ENCODE measurements around the gene DCUN1D1.

DCUN1D1 gene

GRCh38 chr3:182971637-182972036 lies 8.7 kb downstream of the DCUN1D1 start:
- DNase-seq = no peak

DNA sequence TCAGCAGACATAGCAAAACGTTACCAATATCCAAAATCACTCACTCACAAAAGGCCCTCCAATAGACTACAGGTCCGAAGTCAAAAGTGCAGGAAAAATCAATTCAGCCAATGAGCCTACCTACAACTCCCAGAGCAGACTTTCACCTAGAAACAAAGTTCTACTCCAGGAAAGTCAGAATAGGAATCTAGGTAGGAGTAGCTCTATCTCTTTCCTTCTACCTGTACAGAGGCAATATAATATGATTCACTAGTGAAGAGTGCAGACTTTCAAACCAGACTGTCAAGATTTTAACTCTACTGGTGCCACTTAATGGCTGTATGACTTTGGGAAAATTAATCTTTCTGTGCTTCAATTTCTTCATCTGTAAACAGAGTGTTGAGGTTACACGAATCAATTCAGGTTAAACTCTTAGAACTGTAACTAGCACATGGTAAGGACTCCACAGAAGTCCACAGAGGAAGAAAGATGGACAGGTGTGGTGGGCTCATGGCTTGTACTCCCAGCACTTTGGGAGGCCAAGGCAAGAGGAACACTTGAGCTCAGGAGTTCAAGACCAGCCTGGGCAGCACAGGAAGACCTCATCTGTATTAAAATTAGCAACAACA lies 9.4 kb downstream of the DCUN1D1 start:
- no peak for DNase-seq

GRCh38 chr3:182969853-182970252 lies 10.5 kb downstream of the DCUN1D1 start:
- DNase-seq = no peak

DNA sequence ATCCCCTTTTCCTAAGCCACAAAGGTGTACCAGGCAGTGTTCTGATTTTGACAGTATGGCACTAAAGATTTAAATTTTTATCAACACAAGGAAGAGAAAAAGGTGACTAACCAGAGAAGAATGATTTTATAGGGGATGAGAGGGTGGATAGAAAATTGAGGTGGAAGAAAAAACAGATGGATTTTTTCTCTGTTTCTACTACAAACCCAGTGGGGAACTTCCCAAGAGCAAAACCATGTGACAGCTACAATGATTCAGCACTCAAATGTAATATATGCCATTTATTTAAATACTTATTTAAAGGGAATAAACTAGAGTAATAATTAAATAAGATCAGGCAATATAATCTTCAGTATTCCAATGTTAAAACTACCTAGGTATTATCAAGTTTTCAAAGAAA lies 11.1 kb downstream of the DCUN1D1 start:
- DNase-seq = no peak

- DNase-seq = no peak
Observed at GRCh38 chr3:182967218-182968204, 12.8 kb downstream of the DCUN1D1 start.

DNA sequence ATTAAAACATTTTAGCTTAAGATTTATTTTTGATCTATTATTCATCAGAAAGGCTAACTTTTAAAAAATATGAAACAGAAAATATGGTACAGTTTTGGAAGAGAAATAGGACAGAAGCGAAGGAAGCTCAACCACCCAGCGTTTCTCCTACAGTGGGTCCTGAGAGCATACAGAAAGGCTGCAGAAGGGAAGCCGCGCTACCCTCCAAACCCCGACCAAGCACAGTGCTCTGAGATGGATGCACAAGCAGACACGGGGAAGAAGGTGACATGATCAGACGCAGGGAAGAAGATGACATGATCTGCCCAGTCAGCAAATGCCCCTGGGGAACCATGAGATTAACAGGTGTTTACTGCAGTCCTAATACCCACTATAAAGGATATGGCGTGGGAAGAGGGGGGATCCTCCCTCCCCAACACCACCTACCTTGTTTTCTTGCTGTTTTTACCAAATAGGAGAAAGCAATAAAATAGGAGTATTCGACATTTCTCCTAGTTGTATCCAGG lies 14.4 kb downstream of the DCUN1D1 start:
- no peak for DNase-seq

DNA sequence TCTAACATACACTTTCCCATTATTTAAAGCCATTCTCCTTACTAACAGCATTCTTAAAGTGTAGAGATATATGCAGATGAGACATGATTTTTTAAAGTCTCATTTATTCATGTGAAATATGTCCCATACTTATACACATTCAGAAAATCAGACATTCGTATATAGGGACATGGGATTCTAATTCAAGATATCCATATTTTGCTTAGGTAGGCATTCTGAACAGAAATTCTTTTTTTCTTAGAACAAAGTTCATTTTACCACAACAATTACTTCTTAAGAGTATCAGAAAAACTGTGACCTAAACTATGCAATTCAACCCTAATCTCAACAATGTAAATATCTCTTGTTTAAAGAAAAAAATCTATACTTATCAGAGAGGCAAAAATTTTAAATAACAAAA lies 16.2 kb downstream of the DCUN1D1 start:
- DNase-seq = no peak

GRCh38 chr3:182962166-182962565 lies 18.2 kb downstream of the DCUN1D1 start:
- DNase-seq = no peak

- DNase-seq = no peak
Observed at GRCh38 chr3:182959474-182960350, 20.6 kb downstream of the DCUN1D1 start.

DNA sequence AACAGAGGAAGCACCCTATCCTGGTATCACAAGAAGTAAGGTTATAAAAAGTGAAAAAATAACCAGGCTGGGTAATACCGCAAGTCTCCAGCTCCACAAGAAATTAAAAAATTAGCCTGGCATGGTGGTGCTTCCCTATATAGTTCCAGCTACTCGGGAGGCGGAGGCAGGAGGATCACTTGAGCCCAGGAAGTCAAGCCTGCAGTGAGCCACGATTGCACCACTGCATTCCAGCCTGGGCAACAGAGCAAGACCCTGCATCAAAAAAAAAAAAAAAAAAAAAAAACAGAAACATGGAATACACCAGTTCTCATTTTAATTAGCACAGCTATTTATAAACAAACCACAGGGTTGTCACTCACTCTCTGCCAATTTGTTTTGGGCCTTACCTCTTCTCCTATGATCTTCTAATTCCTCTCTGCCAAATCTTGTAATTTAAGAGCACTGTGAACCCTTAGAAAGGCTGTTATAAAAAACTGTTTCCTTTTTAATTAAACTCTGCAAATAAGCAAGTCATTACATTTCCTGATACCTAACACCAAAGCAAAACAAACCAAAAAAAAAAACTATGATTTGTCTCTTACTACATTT lies 22.6 kb downstream of the DCUN1D1 start:
- no peak for DNase-seq

GRCh38 chr3:182957226-182957625 lies 23.1 kb downstream of the DCUN1D1 start:
- DNase-seq = no peak

DNA sequence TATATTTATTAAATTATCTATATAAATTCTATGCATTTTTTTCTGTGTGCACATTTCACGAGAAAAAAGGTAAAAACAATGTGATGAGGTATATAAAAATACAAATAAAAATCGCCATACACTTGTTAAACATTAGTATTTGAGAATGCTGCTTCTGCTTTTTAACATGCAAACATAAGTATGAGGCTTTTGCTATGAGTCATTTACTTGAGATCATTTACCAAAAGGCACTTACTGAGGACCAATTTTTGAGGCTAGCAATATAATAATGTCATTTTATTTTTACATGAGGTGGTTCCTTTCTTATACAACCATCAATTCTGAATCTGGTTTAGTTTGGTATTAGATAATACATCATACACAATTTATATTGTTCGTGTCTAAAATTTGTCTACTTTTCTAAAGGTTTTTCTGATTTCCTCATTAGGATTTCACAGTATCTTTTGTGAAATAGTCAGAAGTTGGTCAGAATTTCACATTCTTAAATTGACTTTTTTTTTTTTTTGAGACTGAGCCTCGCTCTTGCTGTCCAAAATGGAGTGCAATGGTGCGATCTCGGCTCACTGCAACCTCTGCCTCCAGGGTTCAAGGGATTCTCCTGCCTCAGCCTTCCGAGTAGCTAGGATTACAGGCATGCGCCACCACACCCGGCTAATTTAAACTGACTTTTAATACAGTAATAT lies 25.6 kb downstream of the DCUN1D1 start:
- DNase-seq = no peak

DNA sequence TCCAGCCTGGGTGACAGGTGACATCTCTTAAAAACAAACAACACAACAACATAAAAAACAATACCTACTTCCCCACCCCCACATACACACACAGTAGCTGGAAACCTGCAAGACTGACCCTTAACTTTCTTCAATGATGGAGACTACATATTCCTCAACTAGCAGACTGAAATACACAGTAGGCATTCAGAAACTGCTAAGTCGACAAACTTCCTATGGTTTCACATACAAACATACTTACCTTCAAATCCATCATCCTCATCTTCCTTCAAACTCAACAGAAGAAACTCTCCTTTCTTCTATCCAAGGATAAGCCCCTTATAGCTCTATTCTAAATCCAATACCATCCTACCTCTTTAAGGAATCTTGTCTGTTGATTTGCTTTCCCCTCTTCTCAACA lies 30.6 kb downstream of the DCUN1D1 start:
- DNase-seq = no peak

- no peak for DNase-seq
Observed at GRCh38 chr3:182948305-182948704, 32.0 kb downstream of the DCUN1D1 start.

- DNase-seq = no peak
Observed at GRCh38 chr3:182947888-182948287, 32.5 kb downstream of the DCUN1D1 start.

- DNase-seq = no peak
Observed at GRCh38 chr3:182941719-182942118, 38.6 kb downstream of the DCUN1D1 start.

DNA sequence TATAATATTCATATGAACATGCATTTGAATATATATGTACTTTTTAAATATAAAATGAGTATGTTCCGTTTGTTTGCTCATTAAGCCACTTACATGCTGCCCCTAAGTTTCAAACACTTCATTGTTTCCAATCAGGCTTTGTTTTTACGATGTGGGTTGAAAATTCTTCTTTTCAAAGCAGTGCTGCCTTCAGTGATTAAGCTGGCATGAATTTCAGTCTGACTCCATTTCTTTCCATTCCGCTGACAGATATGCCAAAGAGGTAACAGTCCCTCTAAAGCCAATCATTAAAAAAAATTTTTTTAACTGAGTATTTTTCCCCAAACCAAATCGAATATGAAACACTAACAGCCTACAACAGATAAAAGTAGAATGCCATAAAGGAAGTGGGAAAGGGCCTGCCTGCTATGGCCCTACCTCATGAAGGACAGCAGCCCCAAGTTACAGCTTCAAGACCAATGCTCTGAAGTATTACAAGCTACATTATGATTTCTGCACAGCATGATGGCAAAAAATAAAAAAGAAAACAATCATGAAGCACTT lies 40.0 kb downstream of the DCUN1D1 start:
- no peak for DNase-seq

DNA sequence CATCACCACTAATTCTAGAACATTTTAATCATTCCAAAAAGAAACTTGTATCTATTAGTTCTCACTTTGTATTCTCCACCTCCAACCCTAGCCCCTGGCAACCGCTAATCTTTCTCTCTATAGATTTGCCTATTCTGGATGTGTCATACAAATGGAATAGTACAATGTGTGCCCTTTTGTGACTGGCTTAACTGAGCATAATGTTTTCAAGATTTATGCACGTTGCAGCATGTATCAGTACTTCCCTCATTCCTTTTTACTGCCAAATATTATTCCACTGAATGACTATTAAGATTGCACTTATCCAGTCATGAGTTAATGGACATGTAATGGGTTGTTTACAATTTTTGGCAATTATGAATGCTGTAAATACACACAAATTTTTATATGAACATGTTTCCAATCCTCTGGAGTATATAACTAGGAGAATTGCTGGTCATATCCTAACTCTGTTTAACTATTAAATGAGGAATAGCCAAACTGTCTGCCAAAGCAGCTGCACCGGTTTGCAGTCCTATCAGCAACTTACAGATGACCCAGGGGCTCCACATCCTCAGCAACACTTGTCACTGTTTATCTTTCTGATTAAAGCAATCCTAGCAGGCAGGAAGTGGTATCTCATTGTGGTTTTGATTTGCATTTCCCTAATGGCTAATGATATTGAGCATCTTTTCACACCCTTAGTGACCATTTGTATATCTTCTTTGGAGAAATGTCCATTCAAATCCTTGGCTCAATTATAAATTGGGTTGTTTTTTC lies 42.9 kb downstream of the DCUN1D1 start:
- DNase-seq = no peak

DNA sequence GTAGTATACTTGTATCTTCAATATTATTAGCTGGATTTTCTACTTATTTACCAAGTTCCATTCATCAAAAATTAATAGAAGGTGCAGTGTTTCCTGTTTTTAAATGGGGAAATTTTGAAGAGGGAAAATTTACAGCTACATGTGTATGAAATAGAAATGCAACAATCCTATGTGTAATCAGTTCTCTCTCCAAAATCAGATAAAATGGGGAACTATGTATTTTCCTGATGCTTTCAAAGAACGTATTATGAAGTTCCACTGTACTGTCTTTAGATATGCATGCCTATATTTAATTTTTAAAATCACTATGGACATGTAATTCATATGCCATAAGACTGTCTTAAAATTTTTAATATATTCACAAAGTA lies 43.4 kb downstream of the DCUN1D1 start:
- DNase-seq = no peak

GRCh38 chr3:182936239-182936917 lies 44.0 kb downstream of the DCUN1D1 start:
- DNase-seq = no peak

All from NCI-H1694 treated with DMSO at 0.1 percent for 48 hours (cell line).